GM12873 (cell line): ENCODE measurements around the gene BTNL3.

Source experiments
- TF ChIP-seq, protein P1 (sequence below): IDR thresholded peaks from 2 replicates; pipeline ENCODE4 v1.5.1; 2012; ENCODE audit warnings: low read depth, mild to moderate bottlenecking, moderate library complexity, low read length, control low read depth; ENCODE audit not compliant: insufficient read depth; ENCODE audit errors: missing control alignments

BTNL3 gene

DNA sequence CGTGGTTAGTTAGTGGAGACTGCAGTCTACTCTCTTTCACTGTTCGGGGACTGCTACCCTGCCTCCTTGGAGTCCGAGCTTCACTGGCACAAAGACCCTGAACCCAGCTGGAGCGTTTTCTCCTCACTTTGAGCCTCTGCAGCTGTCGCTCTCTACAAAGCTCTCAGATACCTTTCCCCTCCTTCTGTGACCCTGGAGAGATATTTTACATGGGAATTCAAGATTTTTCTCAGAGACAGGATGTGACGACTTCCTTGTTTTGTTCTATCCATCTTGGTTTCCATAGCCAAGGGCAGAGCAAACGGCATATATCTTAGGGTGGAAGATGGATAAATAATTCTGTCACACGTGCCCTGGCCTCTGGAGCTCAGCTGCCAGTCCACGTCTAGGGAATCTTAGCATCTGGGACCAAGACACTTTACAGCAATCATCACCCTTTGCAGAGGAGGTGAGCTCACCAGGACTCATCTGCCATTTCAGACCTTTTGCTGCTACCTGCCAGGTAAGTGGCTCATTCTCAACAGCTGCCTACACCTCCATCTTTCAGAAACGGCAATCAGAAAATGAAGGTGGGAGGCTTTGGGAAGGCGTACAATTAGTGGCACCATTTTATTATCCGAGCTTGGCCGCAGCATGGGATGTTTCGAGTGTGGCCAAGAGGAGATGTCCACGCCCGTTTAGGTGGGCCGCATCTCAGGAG is 51.4 kb downstream of the BTNL3 start, which contains the start of gene BTNL9:
Gene BTNL9 (plus strand): TSS at position 336 of the 700 bp plus-strand sequence. CDS start 5,224 bp downstream, outside the sequence.
- TF ChIP-seq, protein P1, sequence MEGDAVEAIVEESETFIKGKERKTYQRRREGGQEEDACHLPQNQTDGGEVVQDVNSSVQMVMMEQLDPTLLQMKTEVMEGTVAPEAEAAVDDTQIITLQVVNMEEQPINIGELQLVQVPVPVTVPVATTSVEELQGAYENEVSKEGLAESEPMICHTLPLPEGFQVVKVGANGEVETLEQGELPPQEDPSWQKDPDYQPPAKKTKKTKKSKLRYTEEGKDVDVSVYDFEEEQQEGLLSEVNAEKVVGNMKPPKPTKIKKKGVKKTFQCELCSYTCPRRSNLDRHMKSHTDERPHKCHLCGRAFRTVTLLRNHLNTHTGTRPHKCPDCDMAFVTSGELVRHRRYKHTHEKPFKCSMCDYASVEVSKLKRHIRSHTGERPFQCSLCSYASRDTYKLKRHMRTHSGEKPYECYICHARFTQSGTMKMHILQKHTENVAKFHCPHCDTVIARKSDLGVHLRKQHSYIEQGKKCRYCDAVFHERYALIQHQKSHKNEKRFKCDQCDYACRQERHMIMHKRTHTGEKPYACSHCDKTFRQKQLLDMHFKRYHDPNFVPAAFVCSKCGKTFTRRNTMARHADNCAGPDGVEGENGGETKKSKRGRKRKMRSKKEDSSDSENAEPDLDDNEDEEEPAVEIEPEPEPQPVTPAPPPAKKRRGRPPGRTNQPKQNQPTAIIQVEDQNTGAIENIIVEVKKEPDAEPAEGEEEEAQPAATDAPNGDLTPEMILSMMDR, result no peak

DNA sequence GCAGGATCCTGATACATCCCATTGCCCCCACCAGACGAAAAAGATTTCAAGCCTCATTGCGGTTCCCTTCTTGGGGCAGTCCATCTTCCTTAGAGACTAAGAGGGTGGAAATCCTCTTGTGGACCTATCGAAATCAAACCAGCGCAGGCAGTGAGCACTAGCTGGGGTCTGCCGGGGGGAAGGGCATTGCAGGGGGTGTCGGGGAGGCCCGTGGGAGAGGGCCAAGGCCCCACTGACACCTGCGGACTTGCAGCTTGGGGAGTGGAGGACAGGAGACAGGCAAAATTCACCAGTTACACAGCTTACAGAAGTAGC is 51.9 kb downstream of the BTNL3 start:
- TF ChIP-seq, protein P1, result no peak

DNA sequence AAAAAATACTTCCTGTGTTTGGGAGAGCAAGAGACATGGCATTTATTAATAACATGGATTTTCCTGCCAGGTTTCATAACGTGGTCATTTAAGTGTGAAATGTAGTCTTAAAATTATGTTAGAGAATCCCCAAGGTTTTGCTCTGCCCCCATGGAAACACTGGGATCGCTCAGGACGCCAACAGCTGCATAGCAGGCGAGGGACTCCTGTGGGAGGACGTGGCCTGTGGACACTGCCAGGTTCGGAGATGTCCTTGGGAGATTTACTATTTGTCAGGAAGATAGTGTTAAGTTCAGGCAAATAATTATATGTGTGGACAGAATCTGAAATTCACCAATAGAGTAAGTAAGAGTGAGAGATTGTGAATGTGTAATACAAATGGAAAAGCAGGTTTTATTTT is 52.4 kb downstream of the BTNL3 start:
- TF ChIP-seq, protein P1, result no peak

DNA sequence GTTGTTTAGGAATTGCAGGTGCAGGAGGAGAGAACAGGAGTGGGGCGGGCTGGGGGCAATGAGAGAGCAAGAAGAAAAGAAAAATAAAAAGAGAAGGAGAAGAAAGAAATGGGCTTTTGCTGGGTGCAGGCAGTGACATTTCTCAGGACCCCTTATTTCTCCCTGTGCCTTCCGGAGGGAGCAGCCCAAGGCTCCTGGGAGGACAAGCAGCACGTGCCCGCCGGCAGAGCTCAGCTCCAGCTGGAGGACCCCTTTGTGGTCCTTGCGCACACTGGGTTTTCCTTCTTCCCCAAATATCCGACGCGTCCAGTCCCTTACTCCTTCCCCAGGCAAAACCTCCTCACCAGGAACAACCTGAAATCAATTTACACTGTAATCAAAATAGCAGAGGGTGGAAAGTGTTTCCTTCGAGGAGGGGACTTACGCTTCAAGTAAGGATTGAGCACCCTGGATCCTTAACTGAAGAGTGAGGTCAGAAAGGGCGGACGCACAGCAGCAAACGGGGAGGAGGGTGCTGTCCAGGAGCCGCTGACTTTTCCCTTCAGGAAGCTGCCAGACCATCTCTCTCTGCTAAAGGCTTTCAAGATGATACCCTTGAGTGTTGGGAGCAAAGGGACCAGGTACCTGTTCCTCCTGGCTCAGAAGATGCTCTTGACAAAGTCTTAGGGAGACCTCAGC is 53.5 kb downstream of the BTNL3 start:
- TF ChIP-seq, protein P1, result no peak

DNA sequence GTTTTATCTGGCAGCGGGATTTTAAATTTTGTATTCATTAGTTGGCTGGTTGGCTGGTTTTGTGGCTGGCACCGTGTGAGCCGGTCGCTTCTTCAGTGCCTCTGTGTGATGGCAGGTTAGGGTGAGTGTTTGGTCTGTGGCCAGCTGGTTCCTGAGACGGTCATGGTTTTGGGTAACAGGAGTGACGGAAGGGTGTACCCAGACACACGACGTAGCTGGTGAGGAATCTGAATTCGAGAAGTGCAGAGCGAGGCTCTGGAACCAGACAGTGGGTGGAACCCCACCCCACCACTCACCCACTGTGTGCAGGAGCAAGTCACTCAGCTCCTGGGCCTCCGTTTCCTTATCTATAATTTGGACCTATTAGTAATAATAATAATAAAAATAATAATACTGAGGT is 54.1 kb downstream of the BTNL3 start:
- TF ChIP-seq, protein P1, result no peak

DNA sequence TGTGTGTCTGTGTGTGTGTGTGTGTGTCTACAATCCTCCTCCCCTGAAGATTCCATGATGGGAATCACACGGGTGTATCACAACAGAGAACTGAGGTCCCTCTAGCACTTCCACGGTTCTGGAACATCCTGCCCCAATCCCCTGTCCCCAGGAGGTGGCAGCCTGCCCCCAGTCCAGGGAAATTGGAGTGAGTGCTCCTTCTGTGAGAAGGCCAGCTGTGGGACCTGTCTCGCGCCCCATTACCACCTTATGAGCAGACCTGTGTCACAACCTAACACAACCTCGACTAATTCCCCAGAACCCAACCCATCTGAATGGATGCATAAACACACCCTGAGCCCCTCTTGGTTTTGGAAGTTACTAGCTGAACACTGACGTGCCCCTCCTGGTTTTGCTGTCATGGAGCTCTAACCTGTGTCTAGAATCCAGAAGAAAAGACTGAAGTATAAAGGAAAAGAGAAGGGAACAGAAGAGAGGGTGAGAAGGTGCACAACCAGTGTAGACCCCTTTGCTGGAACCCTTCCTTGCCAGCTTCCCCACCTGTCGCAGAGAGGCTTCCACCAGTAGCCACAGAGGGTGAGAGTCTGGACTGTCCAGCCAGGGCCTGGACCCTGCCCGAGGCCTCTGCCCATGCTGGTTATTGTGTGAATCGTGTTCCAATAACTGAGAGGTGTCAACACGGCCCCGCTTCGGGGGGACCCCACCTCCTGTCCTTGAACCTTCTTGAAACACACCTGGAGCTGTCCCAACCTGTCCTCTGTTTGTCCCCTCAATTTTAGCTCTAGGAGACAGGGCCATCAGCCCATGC is 54.8 kb downstream of the BTNL3 start:
- TF ChIP-seq, protein P1, result peak; percentile 29

DNA sequence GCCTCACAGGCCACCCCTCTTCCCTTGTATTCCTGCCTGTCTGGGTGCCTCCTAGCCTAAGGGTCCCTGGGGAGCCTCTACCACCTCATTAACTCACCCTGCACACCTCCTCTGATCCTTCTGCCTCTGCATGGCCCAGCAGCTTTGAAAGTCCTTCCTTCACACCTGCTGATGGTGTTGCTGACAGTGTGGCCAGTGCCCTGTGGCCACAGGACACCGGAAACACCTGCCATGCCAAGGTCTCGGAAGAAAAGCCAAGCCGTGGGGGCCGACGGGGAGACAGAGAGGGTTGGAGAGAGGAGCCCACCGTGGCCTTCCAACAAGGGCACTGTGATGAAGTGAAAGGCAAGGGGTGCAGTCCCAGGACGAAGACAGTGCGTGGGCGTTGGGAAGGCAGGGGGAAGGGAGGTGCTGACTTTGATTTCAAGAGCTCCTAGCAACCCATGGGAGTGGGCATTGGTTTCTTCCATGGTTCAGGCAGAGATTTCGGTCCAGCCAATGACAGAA is 55.5 kb downstream of the BTNL3 start:
- TF ChIP-seq, protein P1, result no peak
